ENCODE measurements around the gene KIAA2012. TPM values are rescaled to one million over a fixed set of nuclear protein-coding genes. Genes with fewer than 3 reads are reported as not detected.

KIAA2012 gene
- total and polyA plus RNA-seq, 2 of the 8 experiments (the other 6 are each of a cell fraction or from before 2014, with no cell fraction given), result not detected

GRCh38 chr2:202194418-202194817 lies 121.4 kb downstream of the KIAA2012 start:
- Histone ChIP-seq H4K8ac (ENCODE audit: extremely low read depth, insufficient read depth, low read length) (no peak overlapping the region), H3K23me2 (ENCODE audit: low read depth, low read length) (no peaks in the 10 kb centered on the region), H3K27me3 (replicated peaks in 1 of 4; ENCODE audit: control insufficient read depth in 3 of 4, extremely low read depth in 1 of 4, insufficient read depth in 3 of 4, low read length in 3 of 4) (no peaks in the 10 kb centered on the region), H3K4me1 (replicated peaks in 1 of 4; ENCODE audit: control insufficient read depth in 3 of 4, insufficient read depth in 4 of 4, low read length in 3 of 4) (peaks cover 0 to 3% (median 0%) of the 10 kb centered on the region in 4 experiments; a peak in 2 of 7 replicates), H3K36me3 (ENCODE audit: control insufficient read depth in 2 of 4, insufficient read depth in 4 of 4, low read length in 3 of 4) (no peaks in the 10 kb centered on the region), H4K91ac (replicated peaks; ENCODE audit: insufficient read length, low read length) (no peak overlapping the region), H3K27ac (ENCODE audit: low read depth, low read length) (no peak overlapping the region), H3K9ac (replicated peaks in 1 of 4; ENCODE audit: extremely low read depth in 1 of 4, low read depth in 3 of 4, low read length in 3 of 4) (no peak overlapping the region), H2BK12ac (ENCODE audit: low read depth, low read length) (no peak overlapping the region), H2AK5ac (ENCODE audit: low read depth, low read length) (no peak overlapping the region), H3K79me1 (ENCODE audit: low read depth, low read length) (no peaks in the 10 kb centered on the region), H2BK5ac (ENCODE audit: low read depth, low read length) (no peak overlapping the region), H3K23ac (ENCODE audit: insufficient read length) (no peak overlapping the region), H4K5ac (ENCODE audit: insufficient read length, low read depth, low read length) (no peak overlapping the region), H2BK20ac (ENCODE audit: low read length) (no peak overlapping the region), H4K20me1 (replicated peaks in 1 of 2; ENCODE audit: control insufficient read depth in 1 of 2, insufficient read depth in 2 of 2, low read length in 2 of 2) (no peaks in the 10 kb centered on the region), H3K56ac (replicated peaks; ENCODE audit: insufficient read length, low read depth, low read length) (no peak overlapping the region), H3K4me3 (ENCODE audit: extremely low read depth in 1 of 4, insufficient read depth in 2 of 4, low read depth in 3 of 4, low read length in 4 of 4) (no peak overlapping the region), H2BK15ac (ENCODE audit: low read length) (no peak overlapping the region), H2BK120ac (replicated peaks; ENCODE audit: low read depth, low read length) (no peak overlapping the region), H3K79me2 (ENCODE audit: control insufficient read depth in 1 of 2, insufficient read depth in 2 of 2, low read length in 2 of 2) (no peaks in the 10 kb centered on the region), H3K14ac (ENCODE audit: insufficient read length) (no peak overlapping the region), H2AFZ (ENCODE audit: low read length) (no peak overlapping the region), H3K4me2 (ENCODE audit: insufficient read depth in 1 of 2, low read depth in 2 of 2, low read length in 2 of 2) (no peak overlapping the region), H3K4ac (replicated peaks; ENCODE audit: insufficient read length, low read depth, low read length) (no peak overlapping the region), H3K9me3 (ENCODE audit: insufficient read depth in 2 of 2, low read depth in 1 of 2, low read length in 1 of 2) (no peaks in the 10 kb centered on the region), H3K18ac (ENCODE audit: extremely low read depth, low read length) (no peak overlapping the region)
- POLR2A ChIA-PET (ENCODE audit: partially characterized antibody), result no interaction called here
- no peak for DNase-seq (ENCODE audit: low read depth in 1 of 2, low spot score in 2 of 2)
- 91% methylated on average over 3 of the region's 3 CpGs; no CpG with 5 or more reads in 1 of the 2 experiments for WGBS, 2 experiments (ENCODE audit: extremely low coverage in 1 of 2, insufficient coverage in 1 of 2, insufficient read length in 1 of 2, insufficient replicate concordance in 2 of 2, low coverage in 1 of 2, low lambda C conversion rate in 2 of 2, missing lambda C conversion rate in 1 of 2)
- no peak for FAIRE-seq
- TF ChIP-seq KDM5A (IDR thresholded peaks at IDR 0.05; ENCODE audit: low read length) (no peak), NRF1 (IDR thresholded peaks at IDR 0.05; ENCODE audit: low read depth, low read length) (no peak), USF2 (IDR thresholded peaks at IDR 0.05; ENCODE audit: low read length) (no peak), SAP30 (IDR thresholded peaks at IDR 0.05; ENCODE audit: insufficient read depth, insufficient replicate concordance, low read length) (no peak), ZNF274 (IDR thresholded peaks at IDR 0.05; ENCODE audit: borderline replicate concordance, extremely low read depth, low read length) (no peak), SP2 (IDR thresholded peaks at IDR 0.05; ENCODE audit: low read length) (no peak), TAF1 (IDR thresholded peaks at IDR 0.05; ENCODE audit: low read depth, low read length) (no peak), BCL11A (IDR thresholded peaks at IDR 0.05; ENCODE audit: low read depth in 2 of 2, low read length in 2 of 2) (no peak), SIN3A (conservative IDR thresholded peaks at IDR 0.05 in 1 of 2, IDR thresholded peaks at IDR 0.05 in 1 of 2; ENCODE audit: low read depth in 1 of 2, low read length in 2 of 2) (no peak)
- CTCF ChIA-PET (ENCODE audit: partially characterized antibody), result interaction anchor here (0.8 to 1.3 kb wide), 3 partner anchors 15 to 18 kb away, joined by 3 to 4 read pairs (median 3); no protein-coding TSS in a partner anchor

Data from H1 (cell line).